K562 (cell line): ENCODE measurements around the gene HECA. TPM values are rescaled to one million over a fixed set of nuclear protein-coding genes. Genes with fewer than 3 reads are reported as not detected.
"Not testable (repeated sequence)": the region's sequence is repeated elsewhere in the genome, so short reads cannot be mapped to it uniquely, and the experiment has no call there.

Experiments used
- ATAC-seq: fragments of 200-7000 bp; cut with Tn5 transposase; 3 replicates; pipeline ENCODE4 v1.9.1; 2020; ENCODE audit warnings: moderate library complexity
- BruUV-seq: library from RNA; stranded (reverse); fragments of 400-500 nt; replicated peaks from 2 replicates; lab custom pipeline; 2021; lab: Mats Ljungman, UMichigan
- CTCF ChIA-PET: fragments of 300-600 bp; formaldehyde crosslinking; extraction: SDS; loops from one replicate; lab custom pipeline; 2021; ENCODE audit warnings: low intra/inter-chr PET ratio; lab: Yijun Ruan, JAX
- POLR2A ChIA-PET: fragments of 300-600, 350-650 bp; sonication (Branson Sonifier 250); formaldehyde crosslinking; extraction: SDS; loops from one replicate; lab custom pipeline; 2021; ENCODE audit warnings: antibody characterized with exemption, inconsistent platforms; lab: Yijun Ruan, JAX
- DNase-seq, 4 experiments: peaks; one replicate each; pipeline versions ENCODE4 v3.0.0 to v3.0.0-alpha.2; 2011 to 2018; ENCODE audit warnings: low spot score in 3 of 4, mixed read lengths in 3 of 4; ENCODE audit errors: extremely low read depth in 1 of 4
- FAIRE-seq: peaks from 2 replicates; lab custom pipeline; 2011; peaks lifted over from hg19 to GRCh38; lab: Jason Lieb, UNC
- H2AFZ ChIP-seq: 2 replicates; pipeline ENCODE4 v1.6.0; 2011; ENCODE audit warnings: low read depth, low read length, control low read depth, inconsistent platforms
- H3K27ac ChIP-seq: fragments of 200-600 bp; 3 replicates; pipeline ENCODE4 v1.8.0; 2011; ENCODE audit warnings: low read depth, mild to moderate bottlenecking, control low read depth, inconsistent platforms, low read length, moderate library complexity, mixed read lengths; ENCODE audit errors: extremely low read depth
- H3K27me3 ChIP-seq, 2 experiments: fragments of 300-600 bp in 1 of 2; 2 replicates in 1 of 2; 3 replicates in 1 of 2; pipeline versions ENCODE4 v1.6.0 to v1.8.0; 2011; ENCODE audit warnings: inconsistent platforms in 2 of 2, low read length in 2 of 2, mild to moderate bottlenecking in 1 of 2, mixed read lengths in 1 of 2, moderate library complexity in 1 of 2; ENCODE audit not compliant: control insufficient read depth in 2 of 2, insufficient read depth in 2 of 2
- H3K36me3 ChIP-seq: fragments of 300-600 bp; 3 replicates; pipeline ENCODE4 v1.8.0; 2011; ENCODE audit warnings: mild to moderate bottlenecking, low read length, inconsistent platforms; ENCODE audit not compliant: control insufficient read depth, insufficient read depth
- H3K4me1 ChIP-seq, 2 experiments: fragments of 200-600 bp in 1 of 2; replicated peaks in 1 of 2; 2 replicates in 1 of 2; 3 replicates in 1 of 2; pipeline versions ENCODE4 v1.5.1 to v1.8.0; 2011; ENCODE audit warnings: inconsistent platforms in 2 of 2, low read length in 2 of 2, mild to moderate bottlenecking in 1 of 2, mixed read lengths in 1 of 2, moderate library complexity in 1 of 2; ENCODE audit not compliant: control insufficient read depth in 2 of 2, insufficient read depth in 2 of 2
- H3K4me2 ChIP-seq: 2 replicates; pipeline ENCODE4 v1.6.1; 2011; ENCODE audit warnings: low read length, control low read depth, inconsistent platforms, mixed read lengths; ENCODE audit not compliant: insufficient read depth
- H3K4me3 ChIP-seq: fragments of 200-600 bp; sonication (generic), shearing (Covaris generic); 2 replicates; pipeline ENCODE4 v1.5.1; 2016; ENCODE audit warnings: control low read depth, inconsistent platforms
- H3K79me2 ChIP-seq: fragments of 200-600 bp; 3 replicates; pipeline ENCODE4 v1.8.0; 2011; ENCODE audit warnings: low read length, inconsistent platforms; ENCODE audit not compliant: control insufficient read depth, insufficient read depth
- H3K9ac ChIP-seq, 2 experiments: 2 replicates each; pipeline versions ENCODE4 v1.6.0 to v1.6.1; 2011; ENCODE audit warnings: low read depth in 2 of 2, low read length in 2 of 2, control low read depth in 1 of 2, inconsistent platforms in 1 of 2, mild to moderate bottlenecking in 1 of 2, mixed read lengths in 1 of 2; ENCODE audit not compliant: insufficient read depth in 1 of 2
- H3K9me1 ChIP-seq: one replicate; pipeline ENCODE4 v1.6.0; 2011; ENCODE audit warnings: inconsistent platforms, mild to moderate bottlenecking, low read length, moderate library complexity; ENCODE audit not compliant: control insufficient read depth, insufficient read depth
- H3K9me3 ChIP-seq: replicated peaks from 2 replicates; pipeline ENCODE4 v1.5.1; 2011; ENCODE audit warnings: low read depth, low read length, inconsistent platforms; ENCODE audit not compliant: control insufficient read depth, insufficient read depth
- H4K20me1 ChIP-seq: replicated peaks from 2 replicates; pipeline ENCODE4 v1.6.1; 2011; ENCODE audit warnings: low read length, inconsistent platforms, mixed read lengths; ENCODE audit not compliant: control insufficient read depth, insufficient read depth
- CBFB ChIP-seq: sonication (generic); formaldehyde crosslinking; IDR thresholded peaks from 2 replicates; pipeline ENCODE4 v1.4.0; 2020; ENCODE audit warnings: mild to moderate bottlenecking, missing genetic modification reagents
- CREM ChIP-seq: IDR thresholded peaks from 2 replicates; pipeline ENCODE4 v1.6.1; 2014; ENCODE audit warnings: antibody characterized with exemption, low read depth
- FOXK2 ChIP-seq, 2 experiments: fragments of 450-650 bp; IDR thresholded peaks in 1 of 2; conservative IDR thresholded peaks in 1 of 2; 2 replicates each; pipeline ENCODE4 v1.6.1; 2016; ENCODE audit warnings: low read depth in 2 of 2, mild to moderate bottlenecking in 1 of 2
- GTF2A2 ChIP-seq: IDR thresholded peaks from 2 replicates; pipeline ENCODE4 v1.6.1; 2016; ENCODE audit warnings: mild to moderate bottlenecking, missing genetic modification characterization, missing compliant biosample characterization
- KLF6 ChIP-seq: fragments of 250-450 bp; sonication (Bioruptor Pico); IDR thresholded peaks from 2 replicates; pipeline ENCODE4 v1.4.0; 2020; ENCODE audit warnings: mild to moderate bottlenecking, moderate library complexity, borderline replicate concordance
- MECOM ChIP-seq: fragments of 250-450 bp; sonication (Bioruptor Pico); IDR thresholded peaks from 2 replicates; pipeline ENCODE4 v1.8.0; 2022; ENCODE audit warnings: inconsistent platforms
- RHOXF2B ChIP-seq: fragments of 250-450 bp; sonication (Bioruptor Pico); conservative IDR thresholded peaks from 2 replicates; pipeline ENCODE4 v1.5.1; 2021
- ZFP36 ChIP-seq: fragments of 150-350 bp; IDR thresholded peaks from 2 replicates; pipeline ENCODE4 v1.6.1; 2018; ENCODE audit warnings: low read length, low read depth; ENCODE audit not compliant: partially characterized antibody
- ZNF766 ChIP-seq: fragments of 200-800 bp; sonication (Bioruptor generic); conservative IDR thresholded peaks from 2 replicates; pipeline ENCODE4 v1.6.1; 2016; ENCODE audit warnings: missing genetic modification characterization, missing compliant biosample characterization
- WGBS: fragments of 100-300 bp; shearing (Covaris generic); methylation state at CpG from one replicate; pipeline ENCODE4 v1.1.6; 2016; ENCODE audit warnings: low coverage, mixed read lengths; ENCODE audit not compliant: insufficient coverage; ENCODE audit errors: missing lambda C conversion rate; 5-methylcytosine and 5-hydroxymethylcytosine counted together
- in situ Hi-C: fragments of 300-500 bp; cut with MboI; formaldehyde crosslinking; loops from 4 replicates; pipeline ENCODE4 v1.15.0; 2018; ENCODE audit warnings: inconsistent platforms, mixed read lengths
- intact Hi-C: fragments of 100-400 bp; cut with micrococcal nuclease; formaldehyde crosslinking; loops from 2 replicates; pipeline ENCODE4 v1.14.2; 2022
- polyA plus RNA-seq, 8 experiments: library from polyadenylated mRNA; depleted of rRNA in 4 of 8; stranded (reverse) in 5 of 8; unstranded in 3 of 8; fragments of >200 nt; fragmentation: Nextera tagmentation in 2 of 8; fragmentation: Illumina TruSeq in 1 of 8; extraction: Ambion mirVana in 2 of 8; extraction: Trizol in 1 of 8; gene quantifications; 2 replicates each; pipeline versions ENCODE4 v1.2.1 to v1.2.3, GENCODE V29; 2011 to 2014; ENCODE audit warnings: inconsistent platforms in 1 of 8, missing spikeins in 1 of 8
- total RNA-seq, 7 experiments: library from RNA; depleted of rRNA in 6 of 7; stranded (reverse); fragments of >200 nt in 6 of 7; fragmentation: Illumina TruSeq in 2 of 7; extraction: Trizol in 2 of 7; gene quantifications; 2 replicates each; pipeline versions ENCODE4 v1.2.1 to v1.2.3, GENCODE V29; 2011 to 2021; ENCODE audit warnings: low replicate concordance in 1 of 7

Gene HECA
- total and polyA plus RNA-seq, 9 of the 15 experiments (the other 6 are each of a cell fraction or from before 2014, with no cell fraction given): 0.31 to 2.3 (median 1.1) TPM

GRCh38 chr6:139140854-139141253 is 6.0 kb downstream of the HECA start:
- H3K27ac ChIP-seq, CTCF ChIA-PET, H3K4me3 ChIP-seq, ATAC-seq, FAIRE-seq, H3K4me2 ChIP-seq, H3K36me3 ChIP-seq, H4K20me1 ChIP-seq, H3K79me2 ChIP-seq, H3K9me1 ChIP-seq, H3K9ac ChIP-seq, DNase-seq, in situ Hi-C loops, H3K9me3 ChIP-seq, H2AFZ ChIP-seq, H3K4me1 ChIP-seq, intact Hi-C loops, BruUV-seq: not testable (repeated sequence)
- POLR2A ChIA-PET: interaction anchor here (1.5 kb wide), 1 partner anchor 9 kb away, joined by 3 read pairs; no protein-coding TSS in a partner anchor
- peaks cover 14% of the 10 kb centered on the region in 2 experiments; a peak in 3 of 5 replicates for H3K27me3 ChIP-seq
- WGBS: 6% methylated on average over 12 of the region's 12 CpGs

GRCh38 chr6:139142262-139142661 is 7.4 kb downstream of the HECA start:
- Histone ChIP-seq H3K9me1 (no peaks in the 10 kb centered on the region), H3K4me1 (no peaks in the 10 kb centered on the region)
- POLR2A ChIA-PET: no interaction called here

More at GRCh38 chr6:139142262-139142661, 7.4 kb downstream of the HECA start:
- Histone ChIP-seq H3K27ac (no peak overlapping the region), H3K9ac (no peak overlapping the region), H3K79me2 (no peaks in the 10 kb centered on the region), H3K4me2 (no peak overlapping the region), H4K20me1 (peaks cover 3% of the 10 kb centered on the region; the same call in 1 of the 2 replicates), H2AFZ (no peak overlapping the region), H3K36me3 (no peaks in the 10 kb centered on the region), H3K9me3 (no peaks in the 10 kb centered on the region), H3K27me3 (peaks cover 19 to 23% of the 10 kb centered on the region in 2 experiments; a peak in 4 of 5 replicates), H3K4me3 (no peak overlapping the region)
- in situ Hi-C loops (no loop called here), intact Hi-C loops (no loop called here)
- CTCF ChIA-PET: no interaction called here
- 1% methylated on average over 3 of the region's 3 CpGs for WGBS
- ATAC-seq: no peak
- BruUV-seq: no TSS peak
- FAIRE-seq: no peak
- DNase-seq: no peak
- no peak for TF ChIP-seq KLF6
- TF ChIP-seq CREM: no peak
- TF ChIP-seq RHOXF2B (CRISPR knock-in tag): no peak
- no peak for TF ChIP-seq CBFB
- no peak for TF ChIP-seq GTF2A2 (tag)
- TF ChIP-seq ZNF766: no peak
- TF ChIP-seq ZFP36: no peak
- TF ChIP-seq FOXK2 (conservative IDR thresholded peaks at IDR 0.05 in 1 of 2, IDR thresholded peaks at IDR 0.05 in 1 of 2; ENCODE audit: low read depth in 2 of 2): no peak
- no peak for TF ChIP-seq MECOM (CRISPR knock-in tag)
